Astrocyte (in vitro differentiated cells and primary cell): Measurements from ENCODE around the gene LECT2. TPM values are rescaled to one million over a fixed set of nuclear protein-coding genes. Genes with fewer than 3 reads are reported as not detected.
A peak's percentile ranks its signal among the peaks of the same experiment; 100 is the strongest.

Source experiments
- DNase-seq: peaks from one replicate; pipeline ENCODE4 v3.0.0-alpha.2; 2010; ENCODE audit warnings: low read depth
- FAIRE-seq: peaks from 2 replicates; lab custom pipeline; 2011; peaks lifted over from hg19 to GRCh38; lab: Jason Lieb, UNC
- H2AFZ ChIP-seq: 2 replicates; pipeline ENCODE4 v1.6.0; 2012; ENCODE audit warnings: low read depth, low read length, inconsistent platforms
- H3K27ac ChIP-seq: 2 replicates; pipeline ENCODE4 v1.5.1; 2011; ENCODE audit warnings: low read depth, low read length, inconsistent platforms
- H3K27me3 ChIP-seq: 2 replicates; pipeline ENCODE4 v1.6.0; 2011; ENCODE audit warnings: low read length, inconsistent platforms; ENCODE audit not compliant: insufficient read depth
- H3K36me3 ChIP-seq: 2 replicates; pipeline ENCODE4 v1.5.1; 2011; ENCODE audit warnings: low read length, inconsistent platforms; ENCODE audit not compliant: insufficient read depth
- H3K4me1 ChIP-seq: 2 replicates; pipeline ENCODE4 v1.5.1; 2011; ENCODE audit warnings: low read length, inconsistent platforms; ENCODE audit not compliant: insufficient read depth
- H3K4me2 ChIP-seq: 2 replicates; pipeline ENCODE4 v1.6.0; 2012; ENCODE audit warnings: low read length, inconsistent platforms
- H3K4me3 ChIP-seq: 2 replicates; pipeline ENCODE4 v1.5.1; 2011; ENCODE audit warnings: low read depth, mild to moderate bottlenecking, low read length, inconsistent platforms; ENCODE audit not compliant: insufficient read depth
- H3K79me2 ChIP-seq: 2 replicates; pipeline ENCODE4 v1.6.0; 2012; ENCODE audit warnings: mild to moderate bottlenecking, low read length, inconsistent platforms; ENCODE audit not compliant: insufficient read depth
- H3K9ac ChIP-seq: 2 replicates; pipeline ENCODE4 v1.6.0; 2012; ENCODE audit warnings: mild to moderate bottlenecking, low read length, inconsistent platforms
- H3K9me3 ChIP-seq: 2 replicates; pipeline ENCODE4 v1.5.1; 2012; ENCODE audit warnings: low read depth, mild to moderate bottlenecking, low read length, inconsistent platforms; ENCODE audit not compliant: insufficient read depth
- H4K20me1 ChIP-seq: 2 replicates; pipeline ENCODE4 v1.6.0; 2012; ENCODE audit warnings: low read length, inconsistent platforms; ENCODE audit not compliant: insufficient read depth
- H3K27ac Mint-ChIP-seq: one replicate; pipeline ENCODE4 v1.8.0; 2021; ENCODE audit warnings: mild to moderate bottlenecking, mixed read lengths; ENCODE audit not compliant: unreplicated experiment
- H3K27me3 Mint-ChIP-seq: one replicate; pipeline ENCODE4 v1.8.0; 2021; ENCODE audit warnings: low read depth, mixed read lengths; ENCODE audit not compliant: unreplicated experiment
- H3K36me3 Mint-ChIP-seq: one replicate; pipeline ENCODE4 v1.8.0; 2021; ENCODE audit warnings: low read depth, mixed read lengths; ENCODE audit not compliant: unreplicated experiment
- H3K4me1 Mint-ChIP-seq: one replicate; pipeline ENCODE4 v1.8.0; 2021; ENCODE audit warnings: low read depth, mixed read lengths; ENCODE audit not compliant: unreplicated experiment
- H3K4me3 Mint-ChIP-seq: one replicate; pipeline ENCODE4 v1.8.0; 2021; ENCODE audit warnings: mild to moderate bottlenecking, moderate library complexity, mixed read lengths; ENCODE audit not compliant: unreplicated experiment
- H3K9me3 Mint-ChIP-seq: one replicate; pipeline ENCODE4 v1.8.0; 2021; ENCODE audit warnings: mild to moderate bottlenecking, mixed read lengths; ENCODE audit not compliant: unreplicated experiment
- EZH2 ChIP-seq: IDR thresholded peaks from 2 replicates; pipeline ENCODE4 v1.6.1; 2012; ENCODE audit warnings: mild to moderate bottlenecking, low read length, inconsistent platforms; ENCODE audit not compliant: insufficient read depth
- total RNA-seq: library from RNA; stranded (reverse); gene quantifications from 2 replicates; pipeline ENCODE4 v1.2.1, GENCODE V29; 2021
- TF ChIP-seq, protein P1 (sequence below): IDR thresholded peaks from 2 replicates; pipeline ENCODE4 v1.5.1; 2011; ENCODE audit warnings: low read depth, mild to moderate bottlenecking, inconsistent platforms, low read length, moderate library complexity; ENCODE audit not compliant: insufficient read depth

Gene LECT2
- total RNA-seq, 1 donor from 2014 or later, result not detected

- DNase-seq, result no peak
- no peak overlapping the region for H3K9ac ChIP-seq
- Mint-ChIP-seq H3K4me3 (no peak overlapping the region), H3K27ac (no peak overlapping the region), H3K36me3 (no peaks in the 10 kb centered on the region), H3K9me3 (no peaks in the 10 kb centered on the region), H3K27me3 (no peaks in the 10 kb centered on the region), H3K4me1 (peaks cover 30% of the 10 kb centered on the region)
- no peak for TF ChIP-seq EZH2
- TF ChIP-seq, protein P1, sequence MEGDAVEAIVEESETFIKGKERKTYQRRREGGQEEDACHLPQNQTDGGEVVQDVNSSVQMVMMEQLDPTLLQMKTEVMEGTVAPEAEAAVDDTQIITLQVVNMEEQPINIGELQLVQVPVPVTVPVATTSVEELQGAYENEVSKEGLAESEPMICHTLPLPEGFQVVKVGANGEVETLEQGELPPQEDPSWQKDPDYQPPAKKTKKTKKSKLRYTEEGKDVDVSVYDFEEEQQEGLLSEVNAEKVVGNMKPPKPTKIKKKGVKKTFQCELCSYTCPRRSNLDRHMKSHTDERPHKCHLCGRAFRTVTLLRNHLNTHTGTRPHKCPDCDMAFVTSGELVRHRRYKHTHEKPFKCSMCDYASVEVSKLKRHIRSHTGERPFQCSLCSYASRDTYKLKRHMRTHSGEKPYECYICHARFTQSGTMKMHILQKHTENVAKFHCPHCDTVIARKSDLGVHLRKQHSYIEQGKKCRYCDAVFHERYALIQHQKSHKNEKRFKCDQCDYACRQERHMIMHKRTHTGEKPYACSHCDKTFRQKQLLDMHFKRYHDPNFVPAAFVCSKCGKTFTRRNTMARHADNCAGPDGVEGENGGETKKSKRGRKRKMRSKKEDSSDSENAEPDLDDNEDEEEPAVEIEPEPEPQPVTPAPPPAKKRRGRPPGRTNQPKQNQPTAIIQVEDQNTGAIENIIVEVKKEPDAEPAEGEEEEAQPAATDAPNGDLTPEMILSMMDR, result no peak
- H3K36me3 ChIP-seq, result no peaks in the 10 kb centered on the region
- no peak overlapping the region for H3K4me3 ChIP-seq
- H3K27ac ChIP-seq, result no peak overlapping the region
- H3K4me2 ChIP-seq, result no peak overlapping the region
- H2AFZ ChIP-seq, result no peak overlapping the region
- H3K79me2 ChIP-seq, result no peaks in the 10 kb centered on the region
- H3K4me1 ChIP-seq, result peaks cover 34% of the 10 kb centered on the region
- H4K20me1 ChIP-seq, result no peaks in the 10 kb centered on the region
- no peaks in the 10 kb centered on the region for H3K9me3 ChIP-seq
- peak; percentile 9 for FAIRE-seq
- H3K27me3 ChIP-seq, result no peaks in the 10 kb centered on the region
Observed at GRCh38 chr5:135991429-135991828, 36.6 kb upstream of the LECT2 start.

GRCh38 chr5:135990528-135991255 is 35.9 kb upstream of the LECT2 start:
- Histone ChIP-seq H3K4me1 (peaks cover 28% of the 10 kb centered on the region), H3K27me3 (no peaks in the 10 kb centered on the region), H3K9me3 (no peaks in the 10 kb centered on the region), H4K20me1 (no peaks in the 10 kb centered on the region), H3K4me2 (no peak overlapping the region), H2AFZ (no peak overlapping the region), H3K9ac (no peak overlapping the region), H3K27ac (no peak overlapping the region), H3K79me2 (no peaks in the 10 kb centered on the region), H3K4me3 (no peak overlapping the region), H3K36me3 (no peaks in the 10 kb centered on the region)
- Mint-ChIP-seq H3K4me3 (no peak overlapping the region), H3K27ac (no peak overlapping the region), H3K9me3 (peaks cover 2% of the 10 kb centered on the region), H3K36me3 (no peaks in the 10 kb centered on the region), H3K4me1 (peaks cover 23% of the 10 kb centered on the region), H3K27me3 (no peaks in the 10 kb centered on the region)
- TF ChIP-seq, protein P1, result no peak
- TF ChIP-seq EZH2, result no peak
- no peak for FAIRE-seq
- no peak for DNase-seq

DNA sequence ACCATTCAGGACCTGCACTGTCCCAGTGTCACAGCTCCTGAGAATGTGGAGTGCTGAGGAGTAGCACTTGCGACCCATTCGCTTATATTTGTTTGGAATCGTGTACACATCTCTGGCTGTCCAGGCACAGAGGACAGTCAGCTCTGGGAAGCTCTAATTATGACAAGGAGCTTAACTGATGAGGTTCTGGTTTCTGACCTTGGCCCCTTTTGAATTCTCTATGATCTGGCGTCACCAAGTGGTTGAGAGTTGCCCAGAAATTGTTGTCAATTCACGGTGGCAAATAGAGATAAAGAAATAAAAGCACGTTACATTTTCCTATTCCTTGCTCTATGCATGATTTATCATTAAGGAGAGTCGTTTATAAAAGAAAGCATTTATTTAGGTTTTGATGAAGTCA is 34.9 kb upstream of the LECT2 start:
- Histone ChIP-seq H3K27me3 (no peaks in the 10 kb centered on the region), H3K4me1 (peaks cover 20% of the 10 kb centered on the region), H3K27ac (no peak overlapping the region), H4K20me1 (no peaks in the 10 kb centered on the region), H3K79me2 (no peaks in the 10 kb centered on the region), H3K9me3 (no peaks in the 10 kb centered on the region), H3K9ac (no peak overlapping the region), H3K4me3 (no peak overlapping the region), H3K36me3 (no peaks in the 10 kb centered on the region), H3K4me2 (no peak overlapping the region), H2AFZ (no peak overlapping the region)
- H3K9me3 Mint-ChIP-seq, result peaks cover 2% of the 10 kb centered on the region
- H3K4me1 Mint-ChIP-seq, result peaks cover 17% of the 10 kb centered on the region
- FAIRE-seq (no peak), DNase-seq (no peak)
- no peaks in the 10 kb centered on the region for H3K36me3 Mint-ChIP-seq
- H3K4me3 Mint-ChIP-seq, result peak overlapping the region; percentile 47
- H3K27ac Mint-ChIP-seq, result no peak overlapping the region
- TF ChIP-seq EZH2, result no peak
- TF ChIP-seq, protein P1, result no peak
- H3K27me3 Mint-ChIP-seq, result peaks cover 2% of the 10 kb centered on the region
